ENCODE measurements around the gene DCDC1.

The DCDC1 gene

DNA sequence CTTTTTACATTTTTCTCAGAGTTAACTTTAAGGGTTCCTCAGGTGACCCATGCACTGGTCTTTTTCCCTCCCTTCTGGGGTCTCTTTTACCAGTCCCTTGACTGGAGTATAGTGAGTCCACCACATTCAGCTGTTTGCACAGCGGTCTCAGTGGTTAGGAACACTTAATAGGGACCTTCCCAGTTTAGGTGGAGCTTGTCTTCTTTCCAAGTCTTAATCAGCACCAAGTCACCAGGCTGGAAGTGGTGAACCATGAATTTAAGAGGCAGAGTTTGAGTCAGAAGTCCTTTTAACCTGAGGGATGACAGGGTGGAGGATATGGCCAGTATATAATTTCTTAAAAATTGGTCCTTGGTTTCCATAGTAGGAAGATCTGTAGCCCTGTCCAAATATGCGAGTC is 433.7 kb downstream of the DCDC1 start:
- H3K9me3 ChIP-seq (ENCODE audit: low read depth, low read length), result no peaks in the 10 kb centered on the region
- H3K27ac ChIP-seq, result no peak overlapping the region
- DNase-seq (ENCODE audit: low read depth, low spot score), result no peak
- no peak overlapping the region for H3K9ac ChIP-seq (ENCODE audit: insufficient read length)
- no peaks in the 10 kb centered on the region for H3K36me3 ChIP-seq (ENCODE audit: insufficient read depth, low read length)
- TF ChIP-seq POLR2AphosphoS5 (IDR thresholded peaks at IDR 0.05; ENCODE audit: borderline replicate concordance, low read depth, low read length) (no peak), EZH2 (IDR thresholded peaks at IDR 0.05) (no peak), FOXP2 (optimal IDR thresholded peaks at IDR 0.05; ENCODE audit: control extremely low read depth, extremely low read length, insufficient read depth) (no peak)
- H3K4me3 ChIP-seq, result no peak overlapping the region

DNA sequence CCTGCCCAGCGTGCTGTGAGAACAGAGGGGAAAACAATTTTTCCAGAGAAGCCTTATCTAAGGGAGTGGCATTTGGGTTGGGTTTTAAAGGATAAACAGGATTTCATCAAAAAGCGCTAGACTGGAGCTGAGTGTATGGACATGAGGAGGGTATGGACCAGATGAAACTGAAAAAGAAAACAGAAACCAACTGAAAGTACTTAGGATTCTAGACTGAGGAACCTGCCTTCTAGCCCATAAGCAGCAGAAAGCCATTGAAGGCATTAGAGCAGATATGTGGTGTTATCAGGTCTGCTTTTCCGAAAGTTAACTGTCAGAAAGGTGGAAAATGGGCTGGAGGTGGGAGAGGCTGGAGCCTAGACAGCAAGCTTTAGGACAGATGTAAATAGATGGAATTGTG is 443.4 kb downstream of the DCDC1 start:
- H3K36me3 ChIP-seq (ENCODE audit: insufficient read depth, low read length), result no peaks in the 10 kb centered on the region
- no peak overlapping the region for H3K27ac ChIP-seq
- no peak overlapping the region for H3K4me3 ChIP-seq
- no peak overlapping the region for H3K9ac ChIP-seq (ENCODE audit: insufficient read length)
- TF ChIP-seq EZH2 (IDR thresholded peaks at IDR 0.05), result no peak
- TF ChIP-seq FOXP2 (optimal IDR thresholded peaks at IDR 0.05; ENCODE audit: control extremely low read depth, extremely low read length, insufficient read depth), result no peak
- TF ChIP-seq POLR2AphosphoS5 (IDR thresholded peaks at IDR 0.05; ENCODE audit: borderline replicate concordance, low read depth, low read length), result no peak
- DNase-seq (ENCODE audit: low read depth, low spot score), result no peak
- H3K9me3 ChIP-seq (ENCODE audit: low read depth, low read length), result no peaks in the 10 kb centered on the region

DNA sequence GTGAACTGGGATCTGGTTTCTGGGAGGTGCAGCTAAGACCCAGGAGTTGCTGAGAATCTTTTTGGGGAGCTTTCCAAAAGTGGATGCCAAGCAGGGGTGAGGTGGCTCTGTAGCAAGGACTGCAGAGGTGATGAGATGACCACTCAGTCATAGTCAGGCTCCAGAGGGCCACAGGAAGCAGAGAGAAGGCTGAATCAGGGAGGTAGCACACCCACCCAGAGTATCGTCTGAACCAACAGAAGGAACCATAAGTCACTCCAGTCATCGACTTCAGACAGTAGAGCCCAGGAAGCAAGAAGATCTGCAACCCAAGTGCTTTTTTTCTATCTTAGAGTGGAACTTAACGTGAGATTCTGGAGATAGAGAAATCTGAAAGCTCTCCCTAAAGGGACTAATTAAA is 447.7 kb downstream of the DCDC1 start:
- H3K9ac ChIP-seq (ENCODE audit: insufficient read length), result no peak overlapping the region
- no peaks in the 10 kb centered on the region for H3K36me3 ChIP-seq (ENCODE audit: insufficient read depth, low read length)
- TF ChIP-seq POLR2AphosphoS5 (IDR thresholded peaks at IDR 0.05; ENCODE audit: borderline replicate concordance, low read depth, low read length) (no peak), EZH2 (IDR thresholded peaks at IDR 0.05) (no peak), FOXP2 (optimal IDR thresholded peaks at IDR 0.05; ENCODE audit: control extremely low read depth, extremely low read length, insufficient read depth) (no peak)
- no peak for DNase-seq (ENCODE audit: low read depth, low spot score)
- no peak overlapping the region for H3K27ac ChIP-seq
- no peaks in the 10 kb centered on the region for H3K9me3 ChIP-seq (ENCODE audit: low read depth, low read length)
- no peak overlapping the region for H3K4me3 ChIP-seq

DNA sequence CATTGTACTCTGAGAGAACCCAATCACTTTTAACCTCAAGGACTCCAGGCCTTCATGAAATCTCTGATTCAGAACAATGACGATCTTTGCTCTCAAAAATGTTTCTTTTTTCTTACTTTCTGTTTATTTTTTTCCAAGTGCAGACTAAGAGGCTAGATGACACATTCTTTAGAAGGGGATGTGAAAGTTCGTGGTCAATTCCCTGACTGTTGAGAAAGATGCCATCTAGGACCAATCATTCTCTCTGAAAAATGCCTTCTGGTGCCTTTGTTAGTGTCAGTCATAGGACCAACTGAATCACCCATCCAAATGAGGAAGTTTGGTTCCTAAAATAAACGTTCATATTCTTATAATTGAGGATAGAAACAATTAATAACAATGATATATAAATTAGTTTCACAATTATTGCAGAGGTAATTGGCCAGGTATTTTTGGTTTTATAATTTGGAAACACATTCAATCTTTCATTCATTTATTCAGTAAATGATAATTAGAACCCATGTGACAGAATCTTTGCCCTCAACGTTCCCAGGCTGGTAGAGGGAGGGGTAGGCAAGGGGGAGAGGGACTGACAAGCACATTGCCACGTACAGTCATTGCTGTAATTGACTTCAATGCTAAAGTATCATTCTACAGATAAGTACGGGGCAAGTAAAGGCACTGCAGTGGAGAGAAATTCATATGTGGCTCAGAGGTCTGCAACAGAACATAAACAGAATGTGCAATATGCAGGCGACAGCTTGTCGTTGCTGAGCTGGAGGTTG is 450.0 kb downstream of the DCDC1 start:
- no peaks in the 10 kb centered on the region for H3K36me3 ChIP-seq (ENCODE audit: insufficient read depth, low read length)
- DNase-seq (ENCODE audit: low read depth, low spot score), result no peak
- no peak for TF ChIP-seq EZH2 (IDR thresholded peaks at IDR 0.05)
- no peak for TF ChIP-seq FOXP2 (optimal IDR thresholded peaks at IDR 0.05; ENCODE audit: control extremely low read depth, extremely low read length, insufficient read depth)
- no peak for TF ChIP-seq POLR2AphosphoS5 (IDR thresholded peaks at IDR 0.05; ENCODE audit: borderline replicate concordance, low read depth, low read length)
- no peaks in the 10 kb centered on the region for H3K9me3 ChIP-seq (ENCODE audit: low read depth, low read length)
- no peak overlapping the region for H3K4me3 ChIP-seq
- H3K27ac ChIP-seq, result no peak overlapping the region
- no peak overlapping the region for H3K9ac ChIP-seq (ENCODE audit: insufficient read length)

DNA sequence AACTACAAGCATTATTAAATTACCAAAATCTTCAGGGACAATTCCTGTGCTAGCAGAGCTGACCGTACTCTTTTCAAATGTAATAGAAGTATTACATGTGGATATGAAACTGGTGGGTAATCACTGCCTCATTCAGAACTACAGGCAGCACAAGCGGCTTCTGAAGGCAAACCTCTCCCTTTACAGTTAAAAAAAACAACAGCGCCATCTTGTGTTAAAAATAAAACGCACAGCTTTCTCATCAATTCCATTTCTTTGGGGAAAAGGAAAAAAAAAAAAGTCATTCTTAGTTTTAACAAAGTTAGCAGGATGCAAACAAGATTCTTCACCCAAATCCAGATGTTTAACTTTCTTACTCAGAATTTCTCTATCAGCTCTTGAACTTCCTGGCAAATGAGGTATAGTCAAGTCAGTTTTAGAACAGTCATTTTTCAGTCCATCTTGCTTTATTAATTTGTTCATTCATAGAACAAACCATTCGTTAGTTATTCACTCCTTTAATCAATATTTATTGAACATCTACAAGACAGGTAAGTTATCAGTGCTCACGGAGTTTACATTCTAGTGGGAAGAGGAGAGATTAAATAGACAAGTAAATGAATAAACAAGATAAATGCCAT is 451.6 kb downstream of the DCDC1 start:
- no peak overlapping the region for H3K4me3 ChIP-seq
- TF ChIP-seq FOXP2 (optimal IDR thresholded peaks at IDR 0.05; ENCODE audit: control extremely low read depth, extremely low read length, insufficient read depth), result no peak
- no peak for TF ChIP-seq EZH2 (IDR thresholded peaks at IDR 0.05)
- no peak for TF ChIP-seq POLR2AphosphoS5 (IDR thresholded peaks at IDR 0.05; ENCODE audit: borderline replicate concordance, low read depth, low read length)
- peak; percentile 1 for DNase-seq (ENCODE audit: low read depth, low spot score)
- H3K9me3 ChIP-seq (ENCODE audit: low read depth, low read length), result no peaks in the 10 kb centered on the region
- H3K27ac ChIP-seq, result no peak overlapping the region
- no peaks in the 10 kb centered on the region for H3K36me3 ChIP-seq (ENCODE audit: insufficient read depth, low read length)
- H3K9ac ChIP-seq (ENCODE audit: insufficient read length), result no peak overlapping the region

DNA sequence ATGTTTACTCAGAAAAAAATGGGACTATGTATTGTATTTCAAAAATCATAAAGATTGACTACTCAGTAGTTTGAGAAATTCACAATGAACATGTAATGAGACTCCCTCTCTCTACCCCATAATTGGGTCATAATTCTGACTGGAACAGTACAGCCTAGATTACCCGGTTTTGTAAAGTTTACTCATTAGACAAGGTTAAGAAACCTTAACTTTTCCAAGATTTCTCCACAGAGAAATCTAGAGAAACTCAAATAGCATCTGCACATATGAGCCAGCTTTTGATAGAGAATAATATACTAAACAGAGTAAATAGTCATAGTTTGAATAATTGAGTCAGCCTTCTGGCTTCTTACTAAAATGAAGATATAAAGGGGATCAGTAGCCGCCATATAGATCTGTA is 452.3 kb downstream of the DCDC1 start:
- no peak overlapping the region for H3K9ac ChIP-seq (ENCODE audit: insufficient read length)
- no peak for TF ChIP-seq POLR2AphosphoS5 (IDR thresholded peaks at IDR 0.05; ENCODE audit: borderline replicate concordance, low read depth, low read length)
- H3K9me3 ChIP-seq (ENCODE audit: low read depth, low read length), result no peaks in the 10 kb centered on the region
- H3K4me3 ChIP-seq, result no peak overlapping the region
- DNase-seq (ENCODE audit: low read depth, low spot score), result no peak
- no peak overlapping the region for H3K27ac ChIP-seq
- no peaks in the 10 kb centered on the region for H3K36me3 ChIP-seq (ENCODE audit: insufficient read depth, low read length)

DNA sequence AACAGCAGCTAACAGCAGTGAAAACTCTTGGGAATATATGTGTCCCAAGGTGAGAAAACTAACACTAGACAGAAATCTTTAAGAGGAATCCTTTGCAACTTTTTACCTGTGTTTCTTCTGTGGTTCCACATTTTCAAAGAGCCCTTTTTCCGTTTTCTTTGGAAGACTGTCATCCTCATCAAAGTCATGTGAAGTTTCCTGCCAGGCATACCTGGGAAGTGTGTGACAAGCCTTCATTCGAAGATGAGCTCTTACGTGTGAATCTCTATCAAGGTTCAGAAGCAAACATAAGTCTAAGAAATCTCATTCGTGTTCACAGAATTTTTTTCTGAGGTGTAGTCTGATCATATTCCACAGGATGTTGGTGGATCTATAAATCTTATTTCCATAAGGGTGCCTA is 452.8 kb downstream of the DCDC1 start:
- TF ChIP-seq FOXP2 (optimal IDR thresholded peaks at IDR 0.05; ENCODE audit: control extremely low read depth, extremely low read length, insufficient read depth) (no peak), POLR2AphosphoS5 (IDR thresholded peaks at IDR 0.05; ENCODE audit: borderline replicate concordance, low read depth, low read length) (no peak), EZH2 (IDR thresholded peaks at IDR 0.05) (no peak)
- no peak overlapping the region for H3K9ac ChIP-seq (ENCODE audit: insufficient read length)
- H3K27ac ChIP-seq, result no peak overlapping the region
- no peak overlapping the region for H3K4me3 ChIP-seq
- no peaks in the 10 kb centered on the region for H3K36me3 ChIP-seq (ENCODE audit: insufficient read depth, low read length)
- H3K9me3 ChIP-seq (ENCODE audit: low read depth, low read length), result no peaks in the 10 kb centered on the region
- no peak for DNase-seq (ENCODE audit: low read depth, low spot score)

DNA sequence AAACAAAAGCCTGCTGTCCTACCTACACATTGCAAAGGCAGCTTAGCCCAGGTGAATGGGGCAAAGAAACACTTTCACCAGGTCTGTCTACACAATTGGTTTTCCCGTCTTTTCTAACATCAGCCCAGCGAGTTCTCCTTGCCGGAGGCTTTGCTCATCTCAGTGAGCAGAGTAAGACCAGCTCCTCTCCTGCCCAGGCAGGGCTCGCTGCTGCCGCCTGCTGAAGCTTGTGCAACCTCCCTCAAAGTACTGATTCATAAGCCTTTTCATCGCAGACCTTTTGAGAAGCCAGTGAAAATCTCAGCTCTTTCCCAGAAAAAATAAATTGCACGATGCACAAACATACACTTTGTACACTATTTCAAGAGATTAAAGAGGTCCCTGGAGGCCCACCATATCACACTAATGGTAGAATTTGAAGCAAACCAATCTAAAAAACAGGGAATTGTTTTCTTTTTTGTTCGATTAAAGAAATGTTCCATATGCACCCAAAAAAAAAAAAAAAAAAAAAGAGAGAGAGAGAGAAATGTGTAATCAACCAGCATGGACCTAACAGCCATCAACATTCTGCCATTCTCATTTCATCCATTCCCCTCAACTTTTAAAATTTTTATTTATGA is 455.3 kb downstream of the DCDC1 start:
- peak; percentile 8 for DNase-seq (ENCODE audit: low read depth, low spot score)
- H3K4me3 ChIP-seq, result no peak overlapping the region

More for the DNA sequence above, 455.3 kb downstream of the DCDC1 start:
- Histone ChIP-seq H3K36me3 (ENCODE audit: insufficient read depth, low read length) (no peaks in the 10 kb centered on the region), H3K9ac (ENCODE audit: insufficient read length) (no peak overlapping the region), H3K27ac (no peak overlapping the region), H3K9me3 (ENCODE audit: low read depth, low read length) (no peaks in the 10 kb centered on the region)
- no peak for TF ChIP-seq EZH2 (IDR thresholded peaks at IDR 0.05)
- TF ChIP-seq POLR2AphosphoS5 (IDR thresholded peaks at IDR 0.05; ENCODE audit: borderline replicate concordance, low read depth, low read length), result no peak
- no peak for TF ChIP-seq FOXP2 (optimal IDR thresholded peaks at IDR 0.05; ENCODE audit: control extremely low read depth, extremely low read length, insufficient read depth)

All from SK-N-MC (cell line).